WI38 (cell line): ENCODE measurements around the gene NUP160.
"Not testable (repeated sequence)": the region's sequence is repeated elsewhere in the genome, so short reads cannot be mapped to it uniquely, and the experiment has no call there.

Experiments
- H3K4me3 ChIP-seq: 2 replicates; pipeline ENCODE4 v1.5.1; 2011; ENCODE audit warnings: low read depth, mild to moderate bottlenecking, control low read depth, low read length
- TF ChIP-seq, protein P1 (sequence below): IDR thresholded peaks from 2 replicates; pipeline ENCODE4 v1.5.1; 2012; ENCODE audit warnings: low read depth, mild to moderate bottlenecking, control low read depth, low read length

The NUP160 gene

DNA sequence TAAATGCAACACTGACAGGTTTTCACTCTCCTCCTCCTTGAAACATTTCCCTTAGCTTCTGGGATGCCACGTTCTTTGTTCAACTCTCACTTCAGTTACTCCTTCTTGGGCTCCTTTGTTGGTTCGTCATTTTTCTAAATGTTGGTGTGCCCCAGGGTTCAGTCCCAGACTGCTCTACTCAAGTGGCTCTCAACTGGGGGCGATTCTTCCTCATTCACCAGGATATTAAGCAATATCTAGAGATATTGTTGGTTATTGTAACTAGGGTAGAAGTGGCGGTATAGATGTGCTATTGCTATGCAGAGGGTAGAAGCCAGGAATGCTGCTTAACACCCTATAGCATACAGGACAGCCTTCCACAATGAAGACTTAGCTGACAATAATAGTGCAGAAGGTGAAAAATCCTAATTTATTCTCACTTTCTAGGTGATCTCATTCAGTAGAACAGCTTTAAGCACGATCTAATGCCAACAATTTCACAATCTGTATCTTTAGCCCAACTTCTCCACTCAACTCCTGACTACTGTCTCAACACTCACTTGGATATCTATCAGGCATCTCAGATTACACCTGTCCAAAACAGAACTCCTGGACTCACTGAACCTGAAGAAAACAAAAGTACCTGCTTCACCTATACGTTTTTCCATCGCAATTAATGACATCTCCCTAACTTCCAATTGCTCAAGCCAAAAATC is 4.6 kb downstream of the NUP160 start:
- TF ChIP-seq, protein P1, sequence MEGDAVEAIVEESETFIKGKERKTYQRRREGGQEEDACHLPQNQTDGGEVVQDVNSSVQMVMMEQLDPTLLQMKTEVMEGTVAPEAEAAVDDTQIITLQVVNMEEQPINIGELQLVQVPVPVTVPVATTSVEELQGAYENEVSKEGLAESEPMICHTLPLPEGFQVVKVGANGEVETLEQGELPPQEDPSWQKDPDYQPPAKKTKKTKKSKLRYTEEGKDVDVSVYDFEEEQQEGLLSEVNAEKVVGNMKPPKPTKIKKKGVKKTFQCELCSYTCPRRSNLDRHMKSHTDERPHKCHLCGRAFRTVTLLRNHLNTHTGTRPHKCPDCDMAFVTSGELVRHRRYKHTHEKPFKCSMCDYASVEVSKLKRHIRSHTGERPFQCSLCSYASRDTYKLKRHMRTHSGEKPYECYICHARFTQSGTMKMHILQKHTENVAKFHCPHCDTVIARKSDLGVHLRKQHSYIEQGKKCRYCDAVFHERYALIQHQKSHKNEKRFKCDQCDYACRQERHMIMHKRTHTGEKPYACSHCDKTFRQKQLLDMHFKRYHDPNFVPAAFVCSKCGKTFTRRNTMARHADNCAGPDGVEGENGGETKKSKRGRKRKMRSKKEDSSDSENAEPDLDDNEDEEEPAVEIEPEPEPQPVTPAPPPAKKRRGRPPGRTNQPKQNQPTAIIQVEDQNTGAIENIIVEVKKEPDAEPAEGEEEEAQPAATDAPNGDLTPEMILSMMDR: no peak
- H3K4me3 ChIP-seq: no peak overlapping the region

- TF ChIP-seq, protein P1: no peak
- H3K4me3 ChIP-seq: no peak overlapping the region
Observed at GRCh38 chr11:47842749-47843148, 5.4 kb downstream of the NUP160 start.

DNA sequence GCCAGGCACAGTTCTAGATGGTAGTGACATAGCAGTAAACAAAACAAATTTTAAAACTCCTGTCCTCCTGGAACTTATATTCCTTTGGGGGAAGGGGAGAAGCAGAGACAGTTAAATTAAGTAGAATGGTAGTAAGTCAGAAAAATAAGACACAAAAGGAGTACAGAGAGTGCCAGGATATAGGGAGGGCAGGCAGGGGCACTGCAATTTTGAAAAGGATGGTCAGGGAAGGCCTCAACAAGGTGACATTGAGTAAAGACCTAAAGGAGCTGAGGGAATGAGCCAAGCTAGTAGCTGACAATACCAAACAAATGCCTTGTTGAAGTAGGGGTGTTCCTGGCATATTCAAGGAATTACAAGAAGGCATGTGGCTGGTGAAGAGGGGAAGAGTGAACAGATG is 10.2 kb downstream of the NUP160 start:
- H3K4me3 ChIP-seq: no peak overlapping the region
- TF ChIP-seq, protein P1: no peak

DNA sequence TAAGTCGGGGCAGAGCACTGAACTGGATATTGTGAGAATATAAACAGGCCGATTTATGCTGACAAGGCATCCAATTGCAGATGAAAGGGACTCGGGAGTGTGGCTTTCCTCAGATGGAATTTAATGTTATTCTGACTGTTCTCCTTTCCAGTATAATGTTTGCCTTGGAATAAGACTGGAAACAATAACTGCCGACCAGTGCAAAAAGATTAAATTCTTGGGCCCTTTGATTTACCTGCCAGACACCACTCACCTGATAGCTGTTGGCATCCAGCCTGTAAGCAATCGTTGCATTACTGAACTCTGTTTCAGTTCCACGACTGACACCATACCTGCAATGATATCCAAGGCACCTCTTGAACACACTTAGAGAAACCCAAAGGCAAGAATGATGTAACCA is 10.9 kb downstream of the NUP160 start:
- TF ChIP-seq, protein P1: no peak
- no peak overlapping the region for H3K4me3 ChIP-seq

DNA sequence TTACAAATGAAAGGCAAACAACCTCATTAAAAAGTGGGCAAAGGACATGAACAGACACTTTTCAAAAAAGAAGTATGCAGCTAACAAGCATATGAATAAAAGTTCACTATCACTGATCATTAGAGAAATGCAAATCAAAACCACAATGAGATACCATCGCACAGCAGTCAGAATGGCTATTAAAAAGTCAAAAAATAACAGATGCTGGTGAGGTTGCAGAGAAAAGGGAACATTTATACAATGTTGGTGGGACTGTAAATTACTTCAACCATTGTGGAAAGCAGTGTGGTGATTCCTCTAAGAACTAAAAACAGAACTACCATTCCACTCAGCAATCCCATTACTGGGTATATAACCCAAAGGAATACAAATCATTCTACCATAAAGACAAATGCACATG is 18.1 kb downstream of the NUP160 start:
- not testable (repeated sequence) for H3K4me3 ChIP-seq

DNA sequence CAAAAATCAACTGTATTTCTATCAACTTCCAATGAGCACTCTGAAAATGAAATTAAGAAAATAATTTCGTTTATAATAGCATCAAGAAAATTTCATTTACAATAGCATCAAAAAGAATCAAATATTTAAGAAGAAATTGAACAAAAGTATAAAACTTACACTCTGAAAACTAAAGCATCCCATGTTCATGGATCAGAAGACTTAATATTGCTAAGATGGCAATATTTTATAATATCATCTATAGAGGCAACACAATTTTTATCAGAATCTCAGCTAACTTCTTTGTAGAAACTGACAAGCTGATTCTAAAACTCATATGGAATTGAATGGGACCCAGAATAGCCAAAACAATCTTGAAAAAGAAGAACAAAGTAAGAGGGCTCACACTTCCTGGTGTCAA is 19.9 kb downstream of the NUP160 start:
- TF ChIP-seq, protein P1: no peak
- no peak overlapping the region for H3K4me3 ChIP-seq

GRCh38 chr11:47822664-47823063 is 25.5 kb downstream of the NUP160 start:
- not testable (repeated sequence) for H3K4me3 ChIP-seq

- no peak overlapping the region for H3K4me3 ChIP-seq
- TF ChIP-seq, protein P1: no peak
Observed at GRCh38 chr11:47819743-47820142, 28.4 kb downstream of the NUP160 start.
